Stimulated activated CD4-positive, alpha-beta T cell treated with anti-CD3 and anti-CD28 coated beads, Interleukin-12 subunit alpha, Interleukin-12 subunit beta, amount 100 ng/mL, for 48 hours (primary cell): Measurements from ENCODE around the gene HSDL1.
A peak's percentile ranks its signal among the peaks of the same experiment; 100 is the strongest.

Experiments used
- DNase-seq, 3 donors: peaks; one replicate each; pipeline ENCODE4 v3.0.0-alpha.2; 2020; ENCODE audit warnings: low read depth in 2 of 3, low spot score in 1 of 3

The HSDL1 gene

GRCh38 chr16:84144859-84145639 is at the start of gene HSDL1, which contains the start of gene DNAAF1:
Gene HSDL1 (minus strand): TSS chr16:84145177. CDS start chr16:84131321, 13,856 bp downstream.
Gene DNAAF1 (plus strand): TSS chr16:84145308. CDS start chr16:84145441, 133 bp downstream.
- peak; percentile 84 to 91 (median 89) for DNase-seq

- no peak for DNase-seq
These were observed 49.0 kb upstream of the HSDL1 start for GRCh38 chr16:84194018-84194417.

GRCh38 chr16:84193480-84193879 is 48.5 kb upstream of the HSDL1 start:
- no peak for DNase-seq

GRCh38 chr16:84191466-84191865 is 46.5 kb upstream of the HSDL1 start:
- DNase-seq: no peak

GRCh38 chr16:84190731-84191388 is 45.9 kb upstream of the HSDL1 start, which contains the start of gene ADAD2:
Gene ADAD2 (plus strand): TSS chr16:84191157. CDS start chr16:84191231, 74 bp downstream.
- no peak for DNase-seq

- peak; percentile 87 to 91 (median 87) for DNase-seq
These were observed 41.9 kb upstream of the HSDL1 start, which contains the start of gene TAF1C for GRCh38 chr16:84186685-84187437. Gene TAF1C (minus strand): TSS chr16:84187057. CDS start chr16:84184988, 2,069 bp downstream.

- DNase-seq: no peak
These were observed 39.8 kb upstream of the HSDL1 start for GRCh38 chr16:84184775-84185174.

GRCh38 chr16:84183911-84184591 is 39.1 kb upstream of the HSDL1 start:
- DNase-seq: no peak

GRCh38 chr16:84183572-84183875 is 38.5 kb upstream of the HSDL1 start:
- DNase-seq: no peak

- no peak for DNase-seq
These were observed 37.9 kb upstream of the HSDL1 start for GRCh38 chr16:84182680-84183571.

GRCh38 chr16:84182104-84182503 is 37.1 kb upstream of the HSDL1 start:
- no peak for DNase-seq

- DNase-seq: no peak
These were observed 36.4 kb upstream of the HSDL1 start for GRCh38 chr16:84181144-84181915.

- DNase-seq: no peak
These were observed 35.7 kb upstream of the HSDL1 start for GRCh38 chr16:84180519-84181140.

GRCh38 chr16:84179612-84180320 is 34.8 kb upstream of the HSDL1 start:
- no peak for DNase-seq

- no peak for DNase-seq
These were observed 34.1 kb upstream of the HSDL1 start for GRCh38 chr16:84178892-84179611.

- no peak for DNase-seq
These were observed 33.3 kb upstream of the HSDL1 start for GRCh38 chr16:84178146-84178765.

GRCh38 chr16:84177741-84178073 is 32.7 kb upstream of the HSDL1 start:
- DNase-seq: no peak
